Midbrain (tissue), 1 donor: Measurements from ENCODE around the gene CASZ1.

ENCODE experiments used
- DNase-seq: peaks from one replicate; lab custom pipeline; 2025; lab: John Stamatoyannopoulos, UW

Gene CASZ1

DNA sequence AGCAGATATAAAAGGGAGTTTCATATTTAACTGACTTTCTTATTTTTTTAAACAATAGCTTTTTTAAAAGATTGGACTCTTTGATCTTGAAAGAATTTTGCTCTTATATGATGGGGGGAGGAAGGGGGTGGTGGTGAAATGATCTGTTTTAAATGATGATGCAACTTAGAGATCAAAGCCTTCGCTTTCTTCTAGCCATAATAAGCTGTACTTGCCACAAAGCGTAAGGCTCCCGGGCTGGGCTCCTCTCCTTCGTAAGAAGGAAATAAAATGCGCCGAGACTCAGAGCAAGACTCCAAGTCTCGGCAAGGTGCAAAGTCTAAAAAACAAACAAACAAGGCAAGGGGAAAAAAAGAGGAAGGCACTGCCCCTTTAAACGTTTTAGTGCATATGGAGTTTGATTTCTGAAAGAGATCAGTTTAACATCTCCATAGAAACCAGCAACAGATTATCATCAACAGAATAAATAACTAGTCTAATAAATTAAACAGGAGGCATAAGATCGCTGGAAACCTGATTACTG is 3.3 kb downstream of the CASZ1 start:
- no peak for DNase-seq

DNA sequence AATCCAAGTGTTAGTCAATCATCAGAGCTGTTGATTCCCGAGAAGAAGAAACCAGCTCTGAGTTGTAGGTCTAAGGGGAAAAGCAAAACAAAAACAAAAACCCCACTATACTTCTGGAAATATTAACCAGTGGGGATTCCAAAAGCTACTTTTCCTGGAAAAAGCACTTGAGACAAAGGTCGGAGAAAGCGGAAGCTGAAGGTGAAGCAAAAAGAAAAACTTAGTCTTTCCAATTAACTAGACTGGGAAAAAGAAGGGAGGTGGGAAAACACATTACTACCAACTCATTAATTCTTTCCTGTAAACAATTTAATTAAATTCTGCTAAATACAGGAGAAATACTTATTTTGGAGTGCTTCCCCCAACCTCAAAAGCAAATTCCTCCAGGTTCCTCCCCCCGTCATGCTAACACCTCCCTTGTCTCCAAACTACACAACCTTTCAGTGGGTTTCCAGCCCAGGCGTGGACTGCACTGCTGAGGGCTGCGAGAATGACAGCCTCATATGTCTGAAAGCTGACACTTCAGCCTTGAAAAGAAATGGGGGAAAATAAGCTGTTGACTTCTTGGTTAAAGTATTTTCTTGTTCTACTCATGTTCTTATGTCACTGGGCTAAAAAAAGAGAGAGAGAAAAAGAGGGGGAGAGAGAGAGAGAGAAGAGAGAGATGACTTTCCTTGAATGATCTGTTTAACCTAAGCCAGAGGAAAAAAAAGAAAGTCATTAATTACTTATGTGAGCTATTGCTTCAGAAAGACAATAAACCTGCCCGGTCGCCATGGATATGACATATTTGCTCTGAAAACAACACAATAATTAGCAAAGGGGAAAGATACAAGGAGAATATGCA is 5.1 kb downstream of the CASZ1 start:
- DNase-seq, result no peak

DNA sequence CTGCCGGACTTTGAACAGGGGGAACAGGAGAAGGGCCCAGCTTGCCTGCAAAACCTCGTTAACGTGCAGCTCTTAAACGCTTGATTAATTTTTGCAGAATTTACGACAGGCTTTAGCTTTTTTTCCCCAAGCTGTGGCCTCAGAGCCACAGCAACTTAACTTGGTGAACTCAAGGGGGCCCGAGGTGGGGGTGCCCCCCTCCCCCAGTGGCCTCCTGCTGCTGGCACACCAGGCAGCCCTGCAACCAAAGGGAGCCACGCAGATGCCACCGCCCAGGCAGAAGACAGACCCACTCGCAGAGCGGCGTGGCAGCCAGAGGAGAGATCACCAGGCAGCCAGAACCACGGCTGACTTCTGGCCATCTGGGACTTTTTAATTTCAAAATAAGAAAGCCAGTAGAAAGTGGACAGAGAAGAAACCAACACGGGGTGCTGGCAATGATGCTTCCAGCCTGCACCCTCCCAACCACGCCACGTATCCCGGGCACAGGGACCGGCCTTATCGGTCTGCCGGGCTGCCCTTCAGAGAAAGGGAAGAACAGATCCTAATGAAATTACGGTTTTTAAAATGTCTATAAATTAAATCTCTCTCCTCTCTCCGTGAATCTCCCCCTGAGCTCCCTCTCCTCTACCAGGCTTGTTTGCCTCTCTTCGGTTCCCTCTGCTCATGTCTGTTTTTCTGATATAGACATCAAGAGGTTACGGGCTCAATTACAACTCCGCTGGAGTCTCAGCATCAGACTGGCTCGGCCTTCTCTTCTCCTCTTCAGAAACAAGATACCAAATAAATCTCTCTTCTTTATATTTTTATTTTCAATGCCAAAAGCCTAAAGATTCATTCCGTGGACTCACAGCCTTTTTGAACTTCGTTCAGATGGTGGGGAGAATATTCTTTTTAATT is 6.4 kb downstream of the CASZ1 start:
- DNase-seq, result no peak

DNA sequence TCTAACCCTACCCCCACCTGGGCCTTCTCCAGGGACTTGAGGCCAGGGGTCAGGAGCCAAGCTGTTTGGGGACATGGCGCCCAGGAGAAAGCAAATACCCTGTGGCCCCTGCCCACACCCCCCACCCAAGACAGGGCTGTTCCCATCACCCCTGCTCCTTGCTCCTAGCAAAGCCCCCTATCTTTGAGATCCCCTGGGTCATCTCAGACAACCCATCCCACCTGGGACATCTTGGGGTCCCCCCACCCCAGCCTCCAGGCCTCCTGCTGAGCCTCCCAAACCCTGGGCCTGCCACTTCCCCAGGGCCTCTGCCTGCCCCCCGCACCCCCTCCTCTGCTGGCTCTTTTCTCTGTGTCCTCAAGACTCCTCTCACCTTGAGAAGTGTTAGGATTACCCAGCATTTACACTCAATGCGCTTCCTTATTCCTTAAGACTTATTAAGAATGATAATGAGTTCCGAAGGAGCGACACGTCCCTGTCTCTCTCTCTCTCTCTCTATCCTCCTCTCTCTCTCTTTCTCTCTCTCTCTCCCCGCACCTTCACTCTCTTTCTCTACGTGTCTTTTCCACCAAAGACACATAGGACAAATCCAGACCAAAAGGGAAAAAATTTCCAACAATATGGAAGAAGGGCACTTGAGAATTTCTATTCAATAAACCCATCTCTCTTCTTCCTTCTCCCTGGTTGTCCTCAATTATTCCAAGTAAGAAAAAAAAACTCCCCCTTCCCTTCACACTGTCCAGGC is 7.2 kb downstream of the CASZ1 start:
- DNase-seq, result no peak

DNA sequence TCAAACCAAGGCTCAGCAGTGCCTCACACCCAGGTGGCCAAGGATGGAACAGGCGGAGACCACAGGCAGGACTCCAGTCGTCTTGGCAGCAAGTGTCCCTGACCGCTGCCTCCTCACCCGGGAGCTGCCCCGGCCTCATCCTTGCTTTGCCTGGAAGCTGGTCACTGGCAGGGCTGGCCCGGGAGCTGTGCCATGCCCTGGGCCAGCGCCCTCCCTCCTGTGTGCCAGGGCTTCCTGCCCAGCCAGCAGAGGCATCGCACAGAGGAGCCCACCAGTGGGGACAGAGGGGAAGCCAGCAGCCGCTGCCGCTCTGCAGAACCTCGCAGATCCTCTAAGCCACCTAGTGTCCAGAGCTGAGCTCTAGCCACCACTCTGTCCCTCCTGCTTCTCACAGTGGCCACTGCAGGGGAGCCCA is 7.8 kb downstream of the CASZ1 start:
- DNase-seq, result peak; percentile 76

DNA sequence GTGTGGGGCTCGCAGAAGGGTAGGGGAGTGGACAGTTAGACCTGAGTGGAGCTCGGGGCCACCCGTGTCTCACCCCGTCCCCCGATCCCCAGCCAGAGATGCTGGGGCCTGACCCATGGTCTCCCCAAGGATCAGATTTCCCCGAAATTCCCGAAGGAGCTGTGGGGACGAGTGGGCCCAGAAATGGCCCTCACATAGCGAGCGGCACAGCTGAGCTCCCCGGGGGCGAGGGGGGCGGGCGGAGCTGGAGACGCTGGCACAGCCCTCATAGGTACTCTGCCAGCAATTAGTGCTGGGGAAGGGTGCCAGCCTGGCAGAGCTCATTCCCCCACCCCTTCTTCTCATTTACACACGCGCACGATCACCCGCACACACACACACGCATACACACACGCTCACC is 9.2 kb downstream of the CASZ1 start:
- DNase-seq, result no peak

DNA sequence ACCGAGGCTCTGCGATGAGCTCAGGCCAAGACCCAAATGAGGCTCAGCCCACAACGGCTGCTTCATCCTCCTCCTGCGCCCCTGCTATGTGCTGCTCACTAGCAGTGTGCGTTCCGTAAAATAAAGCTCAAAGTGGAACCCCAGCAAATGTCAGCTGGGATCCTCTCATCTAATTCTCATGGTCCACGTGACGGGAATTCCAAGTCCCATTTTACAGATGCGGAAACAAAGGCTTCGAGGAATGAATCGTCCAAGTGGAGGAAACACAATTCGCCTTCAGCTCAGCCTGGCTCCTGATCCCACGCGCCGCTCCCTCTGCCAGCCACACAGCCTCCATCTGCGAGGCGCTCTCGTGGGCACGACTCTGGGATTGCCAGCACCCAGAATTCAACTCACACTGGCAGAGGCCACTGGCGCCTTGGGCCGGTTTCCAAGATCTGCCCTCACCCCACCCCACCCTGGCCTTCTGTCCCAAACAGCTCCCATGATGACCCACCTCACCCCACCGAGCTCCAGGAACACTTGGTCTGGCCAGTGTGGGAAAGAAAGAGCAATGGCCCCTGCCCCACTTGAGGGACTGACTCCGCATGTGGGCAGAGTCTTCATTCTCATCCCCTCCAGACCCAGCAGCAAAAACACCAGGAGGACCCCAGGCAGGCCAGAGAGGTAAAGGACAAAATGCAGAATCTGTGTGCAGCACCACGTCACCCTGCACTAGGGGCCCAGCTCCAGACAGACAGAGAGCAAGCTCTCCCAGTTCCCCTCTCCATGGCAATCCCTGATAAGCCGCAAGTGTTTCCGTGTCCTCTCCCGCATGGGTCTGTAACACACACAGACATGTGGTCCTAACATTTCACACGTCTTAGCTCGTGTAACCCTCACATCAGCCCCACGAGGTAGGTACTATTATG is 10.5 kb downstream of the CASZ1 start:
- DNase-seq, result no peak

DNA sequence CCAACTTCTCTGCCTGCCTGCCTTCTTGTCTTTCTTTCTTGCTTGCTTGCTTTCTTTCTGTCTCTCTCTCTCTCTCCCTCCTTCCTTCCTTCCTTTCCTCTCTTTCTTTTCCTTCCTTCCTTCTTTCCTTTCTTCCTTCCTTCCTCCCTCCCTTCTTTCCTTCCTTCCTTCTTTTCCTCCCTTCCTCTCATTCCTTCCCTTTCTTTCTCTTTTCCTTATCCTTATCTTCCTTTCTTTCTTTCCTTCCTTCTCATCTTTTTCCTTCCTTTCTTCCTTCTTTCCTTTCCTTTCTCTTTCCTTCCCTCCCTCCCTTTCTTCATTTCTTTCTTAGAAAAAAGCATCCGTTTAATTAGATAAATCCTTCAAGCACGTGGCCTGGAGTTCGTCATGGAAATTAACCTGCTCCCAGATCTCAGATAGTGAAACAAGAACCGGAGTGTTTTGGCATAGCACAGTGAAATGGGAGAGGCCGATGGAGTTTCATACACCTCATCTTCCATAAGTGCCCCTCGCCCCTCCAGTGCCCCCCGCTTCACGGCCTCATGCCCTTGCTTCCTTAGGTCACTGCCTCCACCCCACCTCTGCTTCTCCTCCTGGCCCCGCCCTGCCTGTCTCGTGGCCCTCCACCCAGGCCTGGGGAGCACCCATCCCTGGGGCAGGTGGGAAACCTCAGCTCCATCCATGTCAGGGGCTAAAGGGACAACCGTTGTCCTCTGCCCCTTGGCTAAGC is 11.3 kb downstream of the CASZ1 start:
- DNase-seq, result no peak

DNA sequence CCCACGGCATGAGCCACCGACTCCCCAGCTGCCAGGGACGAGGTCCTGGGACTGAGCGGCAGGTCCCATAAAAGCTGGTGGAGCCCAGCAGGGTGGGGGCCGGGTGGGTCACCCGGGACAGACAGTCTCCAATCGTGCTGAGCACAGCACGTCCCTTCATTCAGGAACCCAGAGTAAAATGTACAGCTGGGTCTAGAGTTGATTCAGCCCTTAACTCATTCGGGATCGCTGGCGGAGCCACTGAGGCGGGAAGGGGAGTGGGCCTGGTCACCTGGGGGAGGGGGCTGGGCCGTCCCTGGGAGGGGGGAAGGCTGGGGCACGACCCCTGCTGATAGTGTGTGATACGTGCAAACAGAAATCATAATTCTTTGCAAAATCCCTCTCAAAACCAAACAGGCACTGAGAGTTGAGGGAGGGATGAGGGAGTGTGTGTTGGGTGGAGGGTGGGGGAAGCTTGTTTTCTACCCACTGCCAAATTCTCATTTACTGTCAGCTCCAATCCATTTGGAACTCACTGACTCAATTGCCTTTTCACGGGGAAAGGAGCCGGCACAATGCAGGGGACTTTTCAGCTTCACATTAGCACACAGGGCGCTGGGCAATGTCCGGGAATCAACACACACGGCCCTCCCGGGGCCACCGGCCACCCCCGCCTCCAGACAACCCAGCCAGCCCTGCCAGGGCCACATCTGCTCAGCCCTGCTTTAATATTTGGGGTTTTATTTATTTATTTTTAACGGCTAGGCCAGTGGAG is 13.8 kb downstream of the CASZ1 start:
- no peak for DNase-seq

DNA sequence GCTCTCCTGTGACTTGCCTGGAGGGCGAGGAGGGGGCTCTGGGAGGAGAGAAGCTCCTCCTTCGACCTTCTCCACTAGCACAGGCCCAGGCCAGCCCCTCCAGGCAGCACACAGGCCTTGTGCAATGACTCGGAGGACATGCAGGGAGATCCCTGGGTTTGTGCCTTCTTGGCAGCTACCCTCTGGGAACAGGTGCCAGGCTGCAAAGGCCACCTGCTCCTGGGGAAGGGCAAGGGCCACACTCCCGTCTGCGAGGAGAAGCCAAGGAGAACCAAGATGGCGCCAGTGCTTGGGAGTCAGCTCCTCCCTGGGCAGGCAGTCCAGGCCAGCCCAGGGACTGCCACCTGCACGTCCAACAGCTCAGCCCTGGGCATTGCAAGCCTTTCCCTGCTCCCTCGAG is 15.3 kb downstream of the CASZ1 start:
- DNase-seq, result no peak

DNA sequence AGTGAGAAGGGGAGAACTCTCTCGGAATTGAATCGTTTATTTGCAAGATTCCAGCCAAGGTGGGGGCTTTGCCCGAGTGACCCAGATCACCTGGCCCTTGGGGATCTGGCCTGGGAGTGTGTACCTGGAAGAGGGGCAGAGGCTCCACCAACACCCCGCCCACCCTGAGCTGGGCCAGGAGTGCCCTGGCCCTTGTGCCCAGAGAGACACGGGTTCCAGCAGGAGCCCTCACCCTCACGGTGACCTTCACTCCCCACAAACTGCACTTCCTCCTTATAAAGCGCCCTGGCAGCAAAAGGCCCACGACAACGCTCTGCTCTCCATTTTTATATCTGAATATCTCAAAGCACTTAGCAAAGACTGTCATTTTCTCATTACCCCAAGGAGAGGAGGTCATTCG is 16.6 kb downstream of the CASZ1 start:
- DNase-seq, result no peak

DNA sequence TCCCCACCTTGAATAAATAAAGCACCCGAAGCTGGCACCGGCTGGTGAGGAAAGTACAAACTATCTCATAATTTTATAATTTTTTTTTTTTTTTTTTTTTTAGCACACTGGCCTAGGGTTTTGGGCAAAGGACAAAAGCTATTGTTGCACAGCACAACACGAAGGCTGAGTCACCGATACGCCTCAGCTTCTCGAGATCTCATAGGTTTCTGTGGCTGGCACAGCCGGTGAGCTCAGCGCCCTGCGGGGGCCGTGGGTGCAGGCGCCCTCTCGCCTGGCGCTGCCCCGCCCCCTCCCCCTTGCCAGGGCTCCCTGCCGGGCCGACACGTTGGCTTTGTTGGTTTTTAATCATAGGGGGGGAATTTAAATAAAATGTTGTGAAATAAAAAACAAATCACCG is 17.2 kb downstream of the CASZ1 start:
- DNase-seq, result no peak

DNA sequence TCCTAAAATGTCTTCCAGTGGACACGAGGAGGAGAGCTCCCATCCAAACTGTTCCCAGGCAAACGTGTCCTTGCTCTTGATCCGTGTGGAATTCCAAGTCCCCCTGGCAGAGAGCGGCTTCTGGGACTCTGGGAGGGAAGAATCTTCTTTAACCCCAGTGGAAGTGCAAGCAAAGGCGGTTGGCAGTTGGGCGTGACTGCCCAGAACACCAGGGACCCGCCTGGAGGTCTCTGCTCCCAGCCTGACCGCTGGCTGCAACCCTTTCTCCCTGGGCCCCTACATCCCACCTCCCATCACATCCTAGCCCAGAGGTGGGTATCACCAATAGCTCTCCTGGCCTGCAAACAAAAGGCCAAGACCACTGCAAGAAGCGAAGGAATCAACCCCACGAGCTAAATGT is 17.8 kb downstream of the CASZ1 start:
- no peak for DNase-seq

DNA sequence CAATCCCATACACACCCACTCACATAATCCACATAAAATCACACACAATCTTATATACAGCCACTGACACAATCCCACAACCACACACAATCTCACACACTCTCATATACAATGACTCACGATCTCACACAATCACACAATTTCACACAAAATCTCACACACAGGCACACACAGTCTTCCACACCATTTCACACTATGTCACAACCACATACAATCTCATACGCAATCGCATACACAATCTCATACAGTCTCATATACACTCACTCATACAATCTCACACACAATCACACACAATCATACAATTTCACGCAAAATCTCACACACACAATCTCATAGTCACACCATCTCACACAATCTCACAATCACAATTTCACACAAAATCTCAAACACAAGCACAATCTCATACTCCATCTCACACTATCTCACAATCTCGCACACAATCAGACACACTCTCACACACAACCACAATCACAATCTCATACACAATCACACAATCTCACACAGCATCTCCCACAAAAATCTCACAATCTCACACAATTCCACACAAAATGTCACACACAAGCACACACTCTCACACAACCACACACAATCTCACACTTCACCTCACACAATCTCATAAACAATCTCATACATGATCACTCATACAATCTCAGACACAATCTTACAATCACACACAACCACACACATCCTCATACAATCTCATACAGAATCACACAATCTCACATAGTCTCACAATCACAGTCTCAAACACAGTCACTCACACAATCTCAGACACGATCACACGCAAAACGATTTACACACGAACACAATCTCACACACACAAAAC is 18.5 kb downstream of the CASZ1 start:
- DNase-seq, result no peak

DNA sequence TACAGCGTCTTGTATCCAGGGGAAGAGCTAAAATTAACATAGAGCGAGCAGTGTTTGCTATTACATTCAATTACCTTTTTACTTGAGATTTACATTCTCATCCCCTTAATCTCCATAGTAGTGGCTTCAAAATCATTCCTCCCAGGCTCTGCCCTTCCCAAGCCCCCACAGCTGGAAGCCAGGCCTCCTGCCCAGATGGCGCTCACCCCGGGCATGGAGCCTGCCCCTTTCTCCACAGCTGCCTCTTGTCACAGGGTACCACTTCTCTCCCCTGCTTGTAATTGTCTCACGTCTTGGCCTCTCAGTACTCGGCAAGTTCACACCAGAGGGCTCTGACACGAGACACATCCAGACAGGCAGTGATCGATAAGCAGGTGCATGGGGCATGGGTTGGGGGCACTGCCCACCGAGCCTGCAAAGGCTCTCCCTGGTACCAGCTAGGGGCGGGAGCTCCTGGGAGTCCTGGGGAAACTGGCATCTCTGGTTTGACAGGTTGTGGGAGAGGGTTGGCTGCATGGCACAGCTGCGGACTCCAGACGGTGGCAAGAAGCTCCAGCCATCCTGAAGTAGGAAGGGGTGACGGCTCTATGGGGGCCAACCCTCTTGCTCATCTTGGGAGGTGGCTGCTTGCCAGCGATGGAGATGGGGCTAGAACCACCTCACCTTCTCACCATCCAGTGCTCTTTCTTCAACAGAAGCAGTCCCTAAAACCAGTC is 20.1 kb downstream of the CASZ1 start:
- DNase-seq, result no peak

DNA sequence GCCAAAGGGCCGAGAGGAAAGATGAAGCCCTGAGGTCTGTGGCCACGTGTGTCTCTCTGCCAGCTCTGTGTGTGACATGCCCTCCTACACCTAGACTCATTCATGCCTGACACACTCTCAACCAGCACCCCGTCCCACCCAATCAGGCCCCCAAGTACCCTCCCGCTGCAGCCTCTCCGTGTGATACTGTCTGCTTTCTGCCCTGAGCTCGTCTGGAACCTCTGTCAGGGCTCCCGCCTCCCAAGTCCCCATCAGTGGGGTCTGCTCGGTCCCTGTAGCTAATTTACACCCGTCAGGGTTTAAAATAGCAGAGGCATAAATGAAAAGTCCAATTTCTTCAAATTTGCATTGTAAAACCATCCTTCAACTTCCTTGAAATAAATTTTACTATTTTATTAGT is 20.7 kb downstream of the CASZ1 start:
- no peak for DNase-seq

DNA sequence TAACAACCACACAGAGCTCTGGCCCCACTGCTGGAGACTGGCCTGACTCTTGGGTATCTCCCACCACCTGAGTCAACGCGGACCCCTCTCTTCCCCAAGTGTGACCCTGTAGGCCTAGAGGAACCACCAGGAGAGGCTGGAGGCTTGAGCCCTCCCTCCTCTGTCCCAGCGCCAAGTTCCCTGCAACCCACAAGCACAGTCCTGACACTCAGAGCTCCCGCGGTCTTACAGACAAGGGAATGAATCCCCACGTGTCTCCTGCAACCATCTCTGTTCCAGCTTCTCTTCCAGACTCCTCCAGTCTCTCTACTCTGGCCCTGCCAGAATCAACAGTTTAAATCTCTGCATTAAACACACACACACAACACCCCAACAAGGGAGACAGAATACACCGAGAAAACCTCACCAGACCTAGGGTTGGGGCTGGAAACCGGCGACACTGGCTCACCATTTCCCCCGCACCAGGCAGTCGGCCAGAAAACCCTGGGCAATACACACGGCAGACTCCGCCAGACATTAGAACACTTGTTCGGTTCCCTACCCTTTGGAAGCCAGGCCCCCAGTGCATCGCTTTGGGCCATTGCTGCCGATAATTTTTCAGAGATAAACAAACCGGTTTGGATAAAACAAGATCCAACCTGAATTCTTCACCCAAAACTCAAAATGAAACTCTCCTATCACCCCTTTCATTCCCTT is 21.7 kb downstream of the CASZ1 start:
- no peak for DNase-seq
